HG02852 (cell line): ENCODE measurements around the gene CCL15.
"Not testable (repeated sequence)": the region's sequence is repeated elsewhere in the genome, so short reads cannot be mapped to it uniquely, and the experiment has no call there.

Experiments used
- ATAC-seq: cut with Tn5 transposase; IDR thresholded peaks from one replicate; pipeline ENCODE4 v1.9.1; 2021; ENCODE audit warnings: mild to moderate bottlenecking, moderate library complexity; ENCODE audit not compliant: unreplicated experiment

The CCL15 gene, protein sequence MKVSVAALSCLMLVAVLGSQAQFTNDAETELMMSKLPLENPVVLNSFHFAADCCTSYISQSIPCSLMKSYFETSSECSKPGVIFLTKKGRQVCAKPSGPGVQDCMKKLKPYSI

DNA sequence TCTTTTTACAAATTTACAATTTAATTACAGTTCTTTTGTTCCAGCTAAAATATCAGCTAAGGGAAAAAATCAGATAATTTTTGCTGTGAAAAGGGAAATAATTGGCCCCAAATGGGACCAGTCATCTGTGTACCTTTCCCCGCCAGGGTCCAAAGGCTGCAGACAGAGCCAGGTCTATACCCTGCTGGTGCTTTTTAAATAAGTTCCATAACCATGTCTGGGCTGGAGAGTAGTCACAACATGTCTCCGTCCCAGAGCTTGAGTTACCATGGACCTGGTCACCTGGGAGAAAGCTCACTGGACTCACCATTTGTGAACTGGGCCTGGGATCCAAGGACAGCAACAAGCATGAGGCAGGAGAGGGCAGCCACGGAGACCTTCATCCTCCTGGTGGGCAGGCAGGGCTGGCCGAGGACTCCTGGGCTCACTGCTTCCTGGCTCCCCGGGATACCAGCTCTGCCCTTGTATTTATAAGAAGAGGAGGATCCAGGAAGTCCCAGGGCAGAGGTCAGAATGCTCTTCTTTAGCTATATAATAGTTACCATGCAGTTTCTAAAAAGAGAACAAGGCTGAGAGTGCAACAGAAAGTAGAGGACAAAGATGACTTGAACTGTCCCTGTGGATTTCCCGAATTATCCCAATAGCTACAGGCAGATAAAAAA, at the start of gene CCL15:
Gene CCL15, minus strand, starts transcription at position 444 of the 662 bp plus-strand sequence. Its CDS starts 61 bp downstream, at position 383.
- ATAC-seq, result no peak

DNA sequence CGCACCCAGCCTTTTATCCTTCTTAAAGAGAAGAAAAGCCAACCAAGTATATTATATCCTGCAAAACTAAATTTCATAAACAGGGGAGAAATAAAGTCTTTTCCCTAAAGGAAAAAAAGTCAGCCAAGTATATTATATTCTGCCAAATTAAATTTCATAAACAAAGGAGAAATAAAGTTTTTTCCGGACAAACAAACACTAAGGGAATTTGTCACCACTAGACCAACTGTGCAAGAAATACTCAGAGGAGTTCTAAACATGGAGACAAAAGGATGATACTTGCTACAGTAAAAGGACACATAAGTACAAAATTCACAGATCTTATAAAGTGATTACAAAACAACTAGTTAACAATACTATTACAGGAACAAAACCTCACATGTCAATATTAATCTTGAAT, 48.3 kb upstream of the CCL15 start:
- ATAC-seq, result no peak

DNA sequence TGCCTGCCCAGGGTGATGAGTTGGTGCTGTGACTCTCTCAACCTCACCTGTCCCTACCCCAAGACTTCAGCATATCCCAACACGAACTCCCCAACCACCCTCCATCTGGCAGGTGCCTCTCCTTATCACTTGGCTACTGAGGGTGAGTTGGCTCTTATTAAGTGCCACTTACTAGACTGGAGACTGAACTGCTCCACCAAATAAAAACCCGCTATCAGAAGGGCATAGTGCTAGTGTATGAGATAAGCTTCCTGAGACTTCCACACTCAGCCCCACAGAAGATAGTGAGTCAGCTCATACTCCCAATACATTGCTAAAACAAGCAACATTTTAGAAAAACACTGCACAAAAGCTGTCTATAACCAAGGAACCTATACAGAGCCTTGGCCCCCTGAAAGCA, 46.7 kb upstream of the CCL15 start:
- no peak for ATAC-seq

DNA sequence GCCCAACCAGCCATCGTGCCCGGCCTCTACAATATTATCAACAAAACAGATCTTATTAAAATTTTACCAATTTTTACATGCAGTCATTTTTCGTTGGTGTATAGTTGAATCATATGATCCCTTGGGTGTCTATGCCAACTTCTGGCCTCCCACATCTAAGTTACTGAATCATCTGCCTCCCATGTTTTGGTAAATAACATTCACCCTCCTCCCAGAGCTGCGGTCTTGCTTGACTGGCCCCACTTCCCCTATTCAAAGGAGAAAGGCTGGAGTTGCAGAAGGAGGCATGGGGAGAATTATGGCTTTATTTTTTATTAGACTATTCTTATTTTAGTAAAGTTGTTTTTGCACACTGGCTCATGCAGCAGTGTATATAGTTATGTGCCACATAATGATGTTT, 34.9 kb upstream of the CCL15 start:
- no peak for ATAC-seq

DNA sequence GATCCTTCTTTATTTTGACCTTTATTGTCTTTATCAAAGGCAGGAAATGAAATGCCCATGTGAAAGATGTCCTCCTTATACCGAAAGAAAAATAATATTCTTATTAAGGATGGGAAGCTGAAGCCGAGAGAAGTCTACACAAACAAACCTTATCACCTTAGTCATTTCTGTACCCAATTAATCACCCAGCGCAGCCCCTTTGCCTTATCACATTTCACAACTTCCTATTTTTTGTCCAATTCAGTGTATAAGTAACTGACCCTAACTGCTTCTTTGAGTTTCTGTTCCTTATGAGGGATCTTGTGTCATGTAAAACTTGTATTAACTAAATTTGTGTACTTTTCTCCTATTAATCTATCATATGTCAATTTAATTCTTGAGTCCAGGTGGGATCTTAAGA, 32.8 kb upstream of the CCL15 start:
- ATAC-seq, result no peak

DNA sequence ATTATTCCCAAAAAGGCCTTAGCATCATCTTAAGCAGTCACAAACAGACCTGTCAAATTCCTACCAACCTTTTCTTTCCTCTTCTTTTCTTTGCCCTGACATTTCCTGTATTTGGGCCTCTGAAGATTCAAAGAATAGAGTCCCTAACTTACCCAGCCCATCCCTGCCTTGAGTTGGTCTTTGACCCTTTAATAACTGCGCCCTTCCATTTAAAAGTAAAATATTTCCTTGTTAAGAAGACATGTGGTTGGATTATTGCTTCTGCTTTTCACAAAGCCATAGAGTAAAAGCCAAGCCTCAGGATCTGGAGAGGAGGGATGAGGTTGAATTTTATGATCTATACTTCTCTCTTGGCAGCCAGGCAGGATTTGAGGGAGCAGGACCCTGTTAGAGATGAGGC, 29.6 kb upstream of the CCL15 start:
- ATAC-seq, result no peak

DNA sequence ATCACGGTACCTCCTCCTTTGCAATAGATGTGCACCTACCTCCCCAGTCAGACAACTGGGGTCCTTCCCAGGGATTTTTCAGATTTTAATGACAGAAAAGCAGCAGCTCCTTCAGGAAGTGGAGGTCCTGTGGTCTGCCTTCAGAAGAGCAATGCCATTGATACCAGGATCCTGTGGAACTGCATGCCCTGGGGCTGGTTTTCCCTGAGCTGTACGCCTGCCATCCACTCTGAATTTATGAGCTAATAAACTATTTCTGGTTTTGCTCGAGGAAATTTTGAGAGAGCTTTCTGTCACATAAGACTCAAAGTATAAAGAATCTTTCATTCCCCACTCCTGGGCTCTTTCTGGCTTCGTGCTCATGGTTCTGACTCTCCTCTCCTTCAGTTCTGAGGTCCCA, 26.4 kb upstream of the CCL15 start:
- ATAC-seq, result no peak

DNA sequence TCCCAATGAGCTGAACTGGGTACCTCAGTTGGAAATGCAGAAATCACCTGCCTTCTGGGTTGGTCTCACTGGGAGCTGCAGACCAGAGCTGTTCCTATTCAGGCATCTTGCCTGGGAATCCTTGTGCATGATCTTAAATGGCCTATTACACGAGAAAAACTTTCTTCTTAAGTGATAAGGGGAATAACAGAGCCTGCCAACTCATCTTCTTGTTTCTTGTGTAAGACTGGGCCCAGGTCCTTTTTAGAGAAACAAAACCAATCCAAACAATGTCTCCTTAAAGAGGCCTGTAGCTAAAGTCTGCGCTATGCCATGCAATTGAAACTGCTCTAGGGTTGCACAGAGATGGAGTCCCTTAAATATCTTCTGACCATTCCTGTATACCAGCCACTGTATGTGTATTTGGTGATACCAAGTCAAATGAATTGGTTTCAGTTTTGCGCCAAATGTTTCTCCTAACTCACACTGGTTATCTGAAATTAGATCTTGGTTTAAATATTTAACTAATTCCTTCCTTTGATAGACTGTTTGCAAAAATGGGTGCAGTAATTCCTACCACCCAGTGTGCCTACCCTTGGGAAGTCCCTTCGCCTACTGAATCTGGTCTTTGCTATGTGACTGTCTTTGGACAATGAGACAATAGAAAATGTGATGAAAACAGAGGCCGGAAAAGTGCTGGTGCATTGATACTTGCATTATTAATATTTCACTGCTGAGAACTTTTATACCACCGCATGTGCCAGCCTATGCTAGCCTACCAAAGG, 22.9 kb upstream of the CCL15 start:
- no peak for ATAC-seq

DNA sequence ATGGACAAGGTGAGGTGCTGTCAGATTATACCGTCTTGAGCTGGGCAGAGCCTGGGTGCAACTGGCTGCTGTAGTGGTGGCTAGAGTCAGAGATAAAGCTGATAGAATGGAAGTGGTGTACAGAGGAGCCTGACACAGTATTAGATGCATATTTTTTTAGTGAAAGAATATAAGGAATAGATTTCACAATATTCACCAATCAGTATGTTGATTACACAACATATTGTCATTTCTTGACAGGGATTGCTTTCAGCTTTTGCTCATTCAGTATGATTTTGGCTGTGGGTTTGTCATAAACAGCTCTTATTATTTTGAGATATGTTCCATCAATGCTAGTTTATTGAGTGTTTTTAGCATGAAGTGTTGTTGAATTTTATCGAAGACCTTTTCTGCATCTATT, 18.1 kb upstream of the CCL15 start:
- ATAC-seq, result no peak

DNA sequence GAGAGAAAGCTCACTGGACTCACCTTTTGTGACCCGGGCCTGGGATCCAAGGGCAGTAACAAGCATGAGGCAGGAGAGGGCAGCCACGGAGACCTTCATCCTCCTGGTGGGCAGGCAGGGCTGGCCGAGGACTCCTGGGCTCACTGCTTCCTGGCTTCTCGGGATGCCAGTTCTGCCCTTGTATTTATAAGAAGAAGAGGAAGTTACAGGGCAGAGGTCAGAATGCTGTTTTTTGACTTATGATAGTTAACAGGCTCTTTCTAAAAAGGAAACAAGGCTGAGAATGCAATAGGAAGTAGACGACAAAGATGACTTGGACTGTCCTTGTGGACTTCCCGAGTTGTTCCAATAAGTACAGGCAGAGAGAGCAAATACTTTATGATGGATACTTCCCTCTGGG, 16.4 kb upstream of the CCL15 start, which contains the start of gene CCL23:
Gene CCL23, minus strand, starts transcription at position 174 of the 400 bp plus-strand sequence. Its CDS starts 75 bp downstream, at position 99.
- no peak for ATAC-seq

DNA sequence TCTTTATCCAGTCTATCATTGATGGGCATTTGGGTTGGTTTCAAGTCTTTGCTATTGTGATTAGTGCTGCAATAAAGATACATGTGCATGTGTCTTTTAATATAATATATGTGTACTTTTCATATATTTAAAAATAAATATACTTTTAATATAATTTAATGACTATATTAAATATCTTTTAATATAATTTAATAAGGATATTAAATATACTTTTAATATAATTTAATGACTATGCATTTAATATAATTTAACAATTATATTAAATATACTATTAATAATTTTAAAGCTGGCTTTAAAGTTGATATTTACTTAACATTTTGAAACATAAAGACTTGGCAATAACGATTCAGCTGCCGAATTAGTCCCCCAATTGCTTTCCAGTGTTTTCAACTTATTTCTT, 15.2 kb upstream of the CCL15 start:
- ATAC-seq, result no peak

DNA sequence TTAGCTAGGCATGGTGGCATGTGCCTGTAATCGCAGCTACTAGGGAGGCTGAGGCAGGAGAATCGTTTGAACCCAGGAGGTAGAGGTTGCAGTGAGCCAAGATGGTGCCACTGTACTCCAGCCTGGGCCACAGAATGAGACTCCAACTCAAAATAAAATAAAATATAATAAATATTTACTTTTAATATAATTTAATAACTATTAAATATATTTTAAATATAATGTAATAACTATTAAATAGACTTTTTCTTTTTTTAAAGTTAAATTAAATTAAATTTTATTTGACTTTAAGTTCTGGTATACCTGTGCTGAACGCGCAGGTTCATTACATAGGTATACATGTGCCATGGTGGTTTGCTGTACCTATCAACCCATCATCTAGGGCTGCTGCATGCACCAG, 14.5 kb upstream of the CCL15 start:
- not testable (repeated sequence) for ATAC-seq

DNA sequence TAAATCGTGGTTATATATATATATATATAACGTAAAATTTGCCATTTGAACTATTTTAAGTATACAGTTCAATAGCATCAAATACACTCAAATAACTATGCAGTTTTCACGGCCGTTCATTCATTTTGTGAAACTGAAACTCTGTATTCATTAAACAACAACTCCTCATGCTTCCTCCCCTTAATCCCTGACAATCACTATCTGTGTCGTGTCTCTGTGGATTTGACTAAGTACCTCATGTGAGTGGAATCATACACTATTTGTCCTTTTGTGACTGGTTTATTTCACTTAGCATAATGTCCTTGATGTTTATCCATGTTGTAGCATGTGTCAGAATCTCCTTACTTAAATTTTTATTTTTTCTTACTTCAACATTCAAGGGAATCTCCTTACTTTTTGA, 13.6 kb upstream of the CCL15 start:
- ATAC-seq, result no peak

DNA sequence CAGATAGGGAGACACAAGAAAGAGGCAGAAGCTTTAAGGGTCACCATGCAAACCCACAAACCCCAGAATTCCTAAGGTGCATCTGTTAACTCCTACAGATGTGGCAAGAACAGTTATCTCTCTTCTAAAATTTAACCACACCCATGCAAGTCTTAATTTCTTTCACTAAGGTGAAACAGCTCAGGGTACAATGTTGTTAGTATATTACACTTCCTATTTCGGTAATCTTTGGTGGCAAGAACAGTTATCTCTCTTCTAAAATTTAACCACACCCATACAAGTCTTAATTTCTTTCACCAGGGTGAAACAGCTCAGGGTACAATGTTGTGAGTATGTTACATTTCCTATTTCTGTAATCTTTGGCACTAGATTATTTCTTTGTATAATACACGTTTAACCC, 9.8 kb upstream of the CCL15 start:
- no peak for ATAC-seq

DNA sequence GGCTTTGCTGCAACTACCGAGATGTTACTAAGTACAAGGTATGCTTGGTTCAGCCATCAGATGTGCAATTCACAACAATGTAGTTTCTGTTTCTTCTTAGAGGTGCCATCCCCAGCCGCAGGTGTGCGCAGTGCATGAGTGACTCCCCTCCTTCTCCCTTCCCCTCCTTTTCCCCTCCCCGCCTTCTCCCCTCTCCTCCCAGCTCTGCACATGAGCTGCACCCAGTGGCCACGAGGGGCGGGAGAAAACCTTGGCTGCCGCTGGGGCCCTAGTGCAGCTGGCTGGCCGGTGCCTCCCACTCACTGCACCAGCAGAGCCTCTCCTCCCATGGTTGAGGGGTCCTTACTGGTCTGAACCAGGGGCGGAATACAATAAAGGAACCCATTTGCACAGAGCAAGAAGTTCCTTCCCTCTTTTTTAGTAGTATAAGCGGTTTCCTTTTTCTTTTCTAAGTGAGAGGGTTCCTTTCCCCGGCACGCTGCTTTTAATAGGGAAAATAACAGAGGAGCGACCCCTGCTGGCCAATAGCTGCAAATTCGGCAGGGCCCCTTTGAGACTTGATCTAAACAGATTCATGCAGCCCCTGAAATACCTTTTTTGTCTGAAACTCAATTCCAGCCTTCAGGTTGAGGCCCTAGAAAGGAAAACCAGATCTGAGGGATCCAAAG, 7.8 kb upstream of the CCL15 start:
- no peak for ATAC-seq

DNA sequence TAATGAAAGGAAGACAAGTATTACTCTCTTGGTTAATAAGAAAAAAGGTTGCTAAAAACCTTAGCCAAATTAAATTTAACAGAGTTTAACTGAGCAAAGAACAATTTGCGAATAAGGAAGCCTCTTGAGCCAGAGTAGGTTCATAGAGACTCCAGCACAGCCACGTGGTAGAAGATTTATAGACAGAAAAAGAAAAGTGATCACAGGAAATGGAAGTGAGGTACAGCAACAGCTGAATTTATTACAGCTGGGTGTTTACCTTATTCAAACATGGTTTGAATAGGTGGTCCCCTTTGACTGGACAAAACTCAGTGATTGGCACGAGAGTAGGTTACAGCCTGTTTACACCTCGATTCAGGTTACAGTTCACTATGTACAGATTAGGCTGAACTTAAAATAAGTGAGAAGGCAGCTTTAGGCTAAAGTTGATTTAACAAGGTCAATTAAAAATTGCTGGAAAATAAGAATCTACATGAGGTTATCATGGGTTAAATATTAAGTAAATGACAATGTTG, 3.3 kb upstream of the CCL15 start:
- no peak for ATAC-seq

DNA sequence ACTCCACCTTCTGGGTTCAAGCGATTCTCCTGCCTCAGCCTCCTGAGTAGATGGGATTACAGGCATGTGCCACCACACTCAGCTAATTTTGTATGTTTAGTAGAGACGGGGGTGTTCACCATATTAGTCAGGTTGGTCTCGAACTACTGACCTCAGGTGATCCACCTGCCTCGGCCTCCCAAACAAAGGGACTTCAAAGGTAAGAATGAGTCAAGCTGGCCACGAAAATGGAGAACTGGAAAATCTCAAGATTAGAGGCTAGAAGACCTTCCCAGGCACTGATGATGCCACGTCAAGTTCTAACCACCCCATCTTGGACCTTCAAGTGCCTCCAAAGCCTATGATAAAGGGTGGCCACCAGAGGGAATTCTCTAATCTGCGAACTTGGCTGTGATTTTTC, 1.3 kb upstream of the CCL15 start:
- ATAC-seq, result no peak

DNA sequence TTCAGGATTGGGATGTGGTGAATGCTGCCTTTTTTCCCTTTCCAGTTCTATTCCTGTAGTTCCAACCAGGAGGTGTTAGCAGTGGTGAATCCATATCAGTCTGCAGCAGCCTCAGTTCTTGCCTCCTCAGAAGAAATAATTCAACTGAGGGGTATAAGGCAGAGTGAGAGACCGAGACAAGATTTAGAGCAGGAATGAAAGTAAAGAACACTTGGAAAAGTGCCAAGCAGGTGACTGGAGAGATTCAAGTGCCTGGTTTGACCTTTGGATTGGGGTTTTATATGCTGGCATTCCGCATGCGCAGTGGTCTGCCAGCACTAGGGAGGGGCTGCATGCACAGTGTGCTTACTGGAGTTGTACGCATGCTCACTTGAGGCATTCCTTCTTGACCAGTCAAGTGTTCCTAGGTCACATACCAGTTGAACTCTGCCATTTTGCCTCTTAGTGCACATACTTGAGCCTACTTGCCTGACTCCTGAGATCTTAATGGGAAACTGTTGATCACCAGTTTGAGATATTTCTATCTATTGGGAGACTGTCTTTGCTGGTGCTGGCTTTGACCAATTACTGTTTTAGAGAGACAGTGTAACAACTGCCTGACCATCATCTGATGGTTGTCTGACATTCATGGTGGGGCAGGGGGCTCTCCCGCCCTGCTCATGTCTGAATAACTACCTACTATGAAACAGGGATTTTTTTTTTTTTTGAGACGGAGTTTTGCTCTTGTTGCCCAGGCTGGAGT, 680 bp upstream of the CCL15 start:
- ATAC-seq, result no peak

DNA sequence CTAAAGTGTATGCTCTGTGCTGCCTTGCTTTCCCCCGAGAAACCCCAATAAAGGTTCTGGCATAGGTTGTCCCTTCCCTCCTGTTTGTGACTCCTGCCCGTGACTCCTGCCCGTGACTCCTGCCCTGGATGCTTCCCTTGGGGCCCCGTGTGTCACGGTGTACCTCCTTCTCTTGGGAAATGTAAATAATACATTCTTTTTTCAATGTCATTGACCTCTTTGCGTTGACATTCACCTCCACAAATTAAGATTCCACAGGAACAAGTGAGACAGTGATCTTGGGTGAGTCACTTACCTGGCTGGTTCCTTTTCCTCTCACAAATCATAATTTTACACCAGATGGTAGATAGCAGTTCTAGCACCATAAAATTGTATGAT, 632 bp downstream of the CCL15 start:
- ATAC-seq, result no peak

DNA sequence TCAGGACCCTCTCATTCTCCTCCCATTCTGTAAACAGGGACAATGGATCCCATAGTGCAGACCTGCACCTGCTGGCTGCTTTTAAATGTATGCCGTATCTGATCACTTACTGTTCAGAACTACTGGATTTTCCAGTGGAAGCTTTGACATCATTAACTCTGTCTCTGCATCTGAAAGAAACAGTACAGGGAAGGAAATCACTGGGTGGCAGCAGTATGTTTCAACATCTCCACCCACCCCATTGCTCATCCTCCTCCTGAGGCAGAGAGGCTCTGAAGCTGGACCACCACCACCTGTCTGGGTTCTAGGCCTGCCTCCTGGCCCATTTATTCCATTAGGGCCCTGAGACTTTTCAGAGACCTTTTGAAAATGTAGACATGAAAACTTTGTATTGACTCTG, 2.6 kb downstream of the CCL15 start:
- ATAC-seq, result no peak

DNA sequence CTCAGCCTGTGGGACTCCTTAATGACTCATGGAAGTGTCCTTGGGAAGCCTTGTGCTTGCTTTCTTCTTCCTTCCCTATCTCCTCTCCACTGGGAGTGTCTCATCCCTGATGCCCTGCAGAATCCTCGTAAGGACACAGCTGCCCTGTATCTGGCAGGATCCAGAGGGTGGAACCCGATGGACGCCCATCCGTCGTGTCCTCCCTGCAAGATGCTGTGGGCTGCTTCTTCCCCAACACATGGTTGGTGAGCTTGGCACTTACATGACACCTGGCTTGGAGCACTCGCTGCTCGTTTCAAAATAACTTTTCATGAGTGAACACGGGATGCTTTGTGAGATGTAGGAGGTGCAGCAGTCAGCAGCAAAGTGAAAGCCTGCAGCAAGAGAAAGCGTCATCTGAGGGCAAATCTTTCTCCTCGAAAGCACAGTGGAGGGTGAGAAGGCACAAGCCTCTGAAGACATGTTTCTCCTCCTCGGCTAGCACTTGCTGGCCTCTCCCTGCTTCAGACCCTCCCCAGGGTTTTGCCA, 3.3 kb downstream of the CCL15 start:
- no peak for ATAC-seq
